ENCODE measurements around the gene CHAT.

Gene CHAT

GRCh38 chr10:49613882-49614241 lies at the start of gene CHAT:
Gene CHAT, plus strand, starts transcription at chr10:49614037. Its CDS starts 153 bp downstream, at chr10:49614190.
- DNase-seq = no peak

GRCh38 chr10:49564461-49565009 lies 49.3 kb upstream of the CHAT start:
- DNase-seq = no peak

GRCh38 chr10:49567810-49568209 lies 46.0 kb upstream of the CHAT start:
- no peak for DNase-seq

DNA sequence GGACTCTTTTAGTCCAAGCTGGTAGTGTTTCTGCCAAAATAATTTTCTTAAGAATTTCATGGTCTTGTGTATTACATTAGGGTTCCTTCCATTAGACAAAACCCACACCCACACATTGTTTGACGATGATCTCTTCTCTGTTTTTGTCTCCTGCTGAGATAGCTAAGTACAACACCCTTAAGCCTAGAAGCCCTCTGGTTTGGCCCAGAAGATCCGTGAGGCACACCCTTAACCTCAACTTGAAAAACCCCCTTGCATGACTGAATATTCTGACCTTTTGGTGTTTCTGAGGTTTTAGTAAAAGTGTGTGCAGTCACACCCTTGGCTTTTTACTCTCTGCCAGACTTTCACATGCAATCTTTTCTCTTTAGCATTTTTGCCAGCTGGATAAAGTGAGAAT lies 45.6 kb upstream of the CHAT start:
- DNase-seq = no peak

DNA sequence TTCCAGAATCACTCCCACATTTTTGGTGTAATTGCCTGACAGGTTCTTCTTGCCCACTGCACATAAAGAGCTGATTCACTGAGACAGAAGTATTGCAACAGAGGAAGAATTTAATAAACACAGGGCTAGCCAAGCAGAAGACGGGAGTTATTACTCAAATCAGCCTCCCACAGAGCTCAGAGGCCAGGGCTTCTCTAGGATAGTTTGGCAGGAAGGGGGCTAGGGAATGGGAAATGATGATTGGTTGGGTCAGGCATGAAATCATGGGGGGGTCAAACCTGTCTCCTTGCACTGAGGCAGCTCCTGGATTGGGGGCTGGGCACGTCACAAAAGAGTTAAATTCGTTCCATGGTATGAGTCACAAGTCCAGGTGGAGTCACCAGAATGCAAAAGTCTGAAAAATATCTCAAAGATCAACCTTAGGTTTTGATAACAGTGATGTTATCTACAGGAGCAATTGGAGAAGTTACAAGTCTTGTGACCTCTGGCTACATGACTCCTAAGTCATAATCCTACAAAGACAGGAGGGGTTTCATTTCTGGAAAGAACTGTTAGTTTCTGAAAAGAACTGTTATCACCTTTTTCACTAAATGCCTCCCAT lies 44.7 kb upstream of the CHAT start:
- no peak for DNase-seq

DNA sequence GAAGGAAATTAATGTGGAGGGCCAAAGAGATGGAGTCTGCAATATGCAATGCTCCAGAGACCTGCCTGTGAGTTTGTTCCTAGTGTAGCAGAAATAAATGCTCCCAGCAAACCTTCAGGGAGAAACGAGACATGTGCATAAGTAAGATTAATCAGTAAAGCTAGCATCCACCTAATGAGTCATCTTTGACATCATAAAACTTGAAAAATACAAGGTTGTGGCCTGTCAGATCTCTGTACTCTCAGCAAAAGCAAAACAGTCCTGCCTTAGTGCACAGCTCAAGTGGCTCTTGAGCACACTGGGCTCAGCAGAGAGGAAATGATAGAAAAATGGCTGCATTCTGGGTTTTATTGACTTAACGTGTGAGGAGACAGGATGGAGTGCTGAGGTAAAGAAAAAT lies 42.4 kb upstream of the CHAT start:
- no peak for DNase-seq

GRCh38 chr10:49572594-49573114 lies 41.2 kb upstream of the CHAT start:
- no peak for DNase-seq

DNA sequence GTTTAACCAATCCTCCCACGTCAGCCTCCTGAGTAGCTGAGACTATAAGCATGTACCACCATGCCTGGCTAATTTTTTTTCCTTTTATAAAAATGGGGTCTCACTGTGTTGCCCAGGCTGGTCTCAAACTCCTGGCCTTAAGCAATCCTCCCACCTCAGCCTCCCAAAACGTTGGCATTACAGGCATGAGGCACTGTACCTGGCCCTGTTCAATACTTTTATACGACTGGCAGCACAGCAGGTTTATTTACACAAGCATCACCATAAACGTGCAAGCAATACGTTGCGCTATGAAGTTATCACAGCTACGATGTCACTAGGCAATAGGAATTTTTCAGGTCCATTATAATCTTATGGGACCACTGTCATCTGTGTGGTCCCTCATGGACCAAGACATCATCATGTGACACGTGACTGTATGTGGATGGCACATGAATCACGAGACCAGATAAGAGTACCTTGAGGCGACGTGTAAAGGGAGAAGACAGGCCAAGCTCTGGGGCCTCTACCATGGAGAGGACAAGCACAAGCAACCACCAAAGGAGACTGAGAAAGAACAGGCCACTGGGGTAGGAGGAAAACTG lies 38.3 kb upstream of the CHAT start:
- DNase-seq = no peak

- no peak for DNase-seq
Observed at GRCh38 chr10:49577182-49577925, 36.5 kb upstream of the CHAT start.

GRCh38 chr10:49578392-49578791 lies 35.4 kb upstream of the CHAT start:
- DNase-seq = no peak

DNA sequence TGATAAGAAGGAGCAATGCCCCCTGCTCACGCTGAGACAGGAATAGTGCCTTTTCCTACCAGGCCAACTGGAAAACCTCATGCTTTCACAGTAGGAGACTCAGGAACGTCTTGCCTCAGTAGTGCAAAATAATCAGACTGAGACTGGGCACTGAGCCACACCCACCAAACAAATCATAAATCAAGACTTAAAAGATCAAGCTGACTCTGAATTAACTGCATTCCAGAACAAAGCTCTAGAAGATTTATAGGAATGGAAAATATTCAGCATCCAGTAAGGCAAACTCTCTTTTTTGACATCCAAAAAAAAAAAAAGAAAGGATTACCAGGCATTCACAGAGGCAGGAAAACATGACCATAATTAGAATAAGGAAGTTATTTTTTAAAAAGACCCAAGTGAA lies 34.2 kb upstream of the CHAT start:
- DNase-seq = no peak

GRCh38 chr10:49585387-49585786 lies 28.4 kb upstream of the CHAT start:
- DNase-seq = no peak

DNA sequence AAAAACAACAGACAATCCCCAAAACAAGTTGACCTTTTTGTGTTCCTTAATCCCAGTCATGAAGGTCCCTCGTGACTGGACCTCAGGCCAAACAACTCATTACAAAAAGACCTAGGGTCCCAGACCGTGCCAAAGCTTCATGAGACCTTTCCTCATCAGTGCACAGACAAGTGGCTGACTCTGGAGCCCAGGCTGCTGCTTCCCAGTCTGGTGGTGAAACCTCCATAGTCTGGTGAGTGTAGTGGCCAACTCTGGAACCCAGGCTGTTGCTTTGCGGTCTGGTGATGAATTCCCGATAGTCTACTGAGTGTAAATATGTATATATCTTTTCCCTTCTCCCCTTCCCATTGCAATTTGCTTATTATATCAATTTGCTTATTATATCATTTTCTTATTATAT lies 25.9 kb upstream of the CHAT start:
- no peak for DNase-seq

GRCh38 chr10:49592726-49593563 lies 20.9 kb upstream of the CHAT start:
- peak; percentile 45 to 50 for DNase-seq

DNA sequence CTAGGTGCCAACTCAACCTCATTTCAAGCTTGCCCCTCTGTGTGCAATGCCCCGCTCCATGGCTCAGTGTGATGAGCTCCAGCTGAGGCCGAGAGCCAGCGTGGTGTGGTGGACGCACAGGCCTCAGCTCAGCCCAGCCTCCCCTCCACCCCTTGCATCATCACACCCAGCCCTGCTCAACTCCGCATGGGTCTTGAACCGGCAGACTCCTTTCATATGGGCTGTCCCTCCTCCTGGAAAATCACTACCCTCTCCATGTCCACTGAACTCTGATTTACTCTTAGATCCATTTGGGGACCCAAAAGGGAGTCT lies 20.3 kb upstream of the CHAT start:
- no peak for DNase-seq

DNA sequence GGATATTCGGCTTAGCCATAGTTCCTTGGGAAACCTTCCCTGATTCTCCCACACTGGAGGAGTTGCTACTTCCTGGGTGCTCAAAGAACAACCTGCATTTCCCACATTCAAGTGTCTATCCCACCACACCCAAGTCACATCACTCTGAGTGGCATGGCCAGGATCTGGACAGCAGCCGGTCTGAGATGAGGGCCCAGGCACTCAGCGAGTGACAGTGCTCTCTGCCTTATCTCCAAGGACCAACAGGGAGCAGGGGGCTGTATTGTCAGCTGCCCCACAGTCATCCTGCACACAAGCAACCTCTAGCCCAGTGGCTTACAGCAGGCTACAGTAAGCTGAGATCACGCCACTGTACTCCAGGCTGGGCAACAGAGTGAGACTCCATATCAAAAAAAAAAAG lies 19.8 kb upstream of the CHAT start:
- DNase-seq = no peak

GRCh38 chr10:49594594-49594993 lies 19.2 kb upstream of the CHAT start:
- DNase-seq = peak; percentile 44 to 58

DNA sequence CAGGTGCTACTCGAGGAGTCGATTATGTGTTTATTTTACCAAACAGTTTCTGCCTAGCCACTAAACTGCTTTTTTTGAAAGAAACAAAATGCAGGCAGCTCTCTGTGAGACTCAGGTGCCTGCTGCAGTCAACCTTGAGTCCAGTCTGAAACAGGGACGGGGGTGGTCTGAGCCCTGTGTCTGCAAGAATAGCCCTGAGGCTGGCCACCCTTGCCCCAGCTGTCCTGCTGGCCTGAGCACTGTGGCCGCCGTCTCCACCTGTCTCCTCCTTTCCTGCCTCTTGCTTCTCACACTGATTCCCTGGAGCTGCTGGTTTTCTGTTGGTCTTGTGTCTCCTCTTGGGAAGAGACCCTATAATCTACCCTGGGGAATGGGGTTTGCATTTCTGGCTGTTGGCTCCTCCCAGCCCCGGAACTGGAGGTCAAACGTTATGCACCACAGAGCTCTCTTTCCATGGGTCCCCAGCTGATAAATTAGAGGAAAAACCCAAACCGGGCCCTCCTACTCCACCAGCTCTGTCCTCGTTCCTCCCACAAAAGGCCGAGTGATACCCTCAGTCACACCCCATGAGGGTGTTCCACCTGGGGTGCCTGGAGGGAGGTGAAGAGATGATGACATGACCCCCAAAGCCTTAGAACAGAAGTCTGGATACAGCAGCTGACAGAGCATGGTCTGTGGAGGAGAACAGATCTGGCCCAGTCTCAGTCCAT lies 18.7 kb upstream of the CHAT start:
- DNase-seq = no peak

GRCh38 chr10:49595713-49596492 lies 17.9 kb upstream of the CHAT start:
- no peak for DNase-seq

GRCh38 chr10:49596493-49596809 lies 17.4 kb upstream of the CHAT start:
- no peak for DNase-seq

DNA sequence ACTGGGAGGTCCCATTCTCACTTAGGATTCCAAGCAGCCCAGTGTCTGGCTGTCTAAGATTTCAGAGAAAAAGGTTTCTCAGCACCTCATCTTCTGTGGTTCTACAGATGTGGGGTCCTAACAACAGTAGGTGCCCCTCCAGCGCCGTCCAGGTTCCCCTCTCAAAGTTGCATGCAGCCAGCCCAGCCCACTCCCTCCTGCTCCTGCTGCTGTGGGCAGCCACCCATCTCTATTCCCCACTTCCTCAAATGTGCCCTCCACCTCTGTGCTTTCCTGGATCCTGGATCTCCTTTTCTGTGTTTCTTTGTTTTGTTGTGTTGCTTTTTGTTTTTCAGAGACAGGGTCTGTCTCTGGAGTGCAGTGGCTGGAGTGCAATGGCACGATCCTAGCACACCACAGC lies 17.0 kb upstream of the CHAT start:
- no peak for DNase-seq
